Naive B cell (primary cell): Measurements from ENCODE around the gene DCDC2. TPM values are rescaled to one million over a fixed set of nuclear protein-coding genes. Genes with fewer than 3 reads are reported as not detected.
"Not testable (repeated sequence)": the region's sequence is repeated elsewhere in the genome, so short reads cannot be mapped to it uniquely, and the experiment has no call there.

Experiments used
- ATAC-seq, 2 donors: fragments of 150-1000 bp; cut with Tn5 transposase; 2 replicates each; pipeline ENCODE4 v1.10.0; 2021; ENCODE audit warnings: low read depth in 2 of 2, mild to moderate bottlenecking in 2 of 2, moderate library complexity in 2 of 2
- DNase-seq: peaks from one replicate; pipeline ENCODE4 v3.0.0; 2022
- H3K27ac Mint-ChIP-seq, 6 donors: one replicate each; pipeline ENCODE4 v1.8.0; 2020 to 2022; ENCODE audit warnings: mild to moderate bottlenecking in 6 of 6, mixed read lengths in 6 of 6, moderate library complexity in 5 of 6, inconsistent platforms in 2 of 6
- H3K27me3 Mint-ChIP-seq, 3 donors: one replicate each; pipeline ENCODE4 v1.8.0; 2021 to 2022; ENCODE audit warnings: mixed read lengths in 3 of 3, mild to moderate bottlenecking in 1 of 3
- H3K36me3 Mint-ChIP-seq, 2 donors: one replicate each; pipeline ENCODE4 v1.8.0; 2020 to 2022; ENCODE audit warnings: mixed read lengths in 2 of 2, inconsistent platforms in 1 of 2, mild to moderate bottlenecking in 1 of 2
- H3K4me1 Mint-ChIP-seq, 3 donors: one replicate each; pipeline ENCODE4 v1.8.0; 2020 to 2022; ENCODE audit warnings: mixed read lengths in 3 of 3, inconsistent platforms in 1 of 3, mild to moderate bottlenecking in 1 of 3, moderate library complexity in 1 of 3
- H3K4me3 Mint-ChIP-seq, 8 donors: one replicate each; pipeline ENCODE4 v1.8.0; 2020 to 2022; ENCODE audit warnings: mild to moderate bottlenecking in 8 of 8, mixed read lengths in 8 of 8, moderate library complexity in 8 of 8, inconsistent platforms in 2 of 8
- H3K9me3 Mint-ChIP-seq, 7 donors: one replicate each; pipeline ENCODE4 v1.8.0; 2020 to 2022; ENCODE audit warnings: mixed read lengths in 7 of 7, mild to moderate bottlenecking in 5 of 7, inconsistent platforms in 2 of 7, moderate library complexity in 1 of 7
- polyA plus RNA-seq, 6 donors: library from polyadenylated mRNA; unstranded; fragments of 300-500 nt; fragmentation: Illumina TruSeq; gene quantifications; one replicate each; pipeline ENCODE4 v1.2.3, GENCODE V29; 2021; ENCODE audit warnings: low read depth in 6 of 6

The DCDC2 gene
- polyA plus RNA-seq, 6 donors from 2014 or later = not detected

DNA sequence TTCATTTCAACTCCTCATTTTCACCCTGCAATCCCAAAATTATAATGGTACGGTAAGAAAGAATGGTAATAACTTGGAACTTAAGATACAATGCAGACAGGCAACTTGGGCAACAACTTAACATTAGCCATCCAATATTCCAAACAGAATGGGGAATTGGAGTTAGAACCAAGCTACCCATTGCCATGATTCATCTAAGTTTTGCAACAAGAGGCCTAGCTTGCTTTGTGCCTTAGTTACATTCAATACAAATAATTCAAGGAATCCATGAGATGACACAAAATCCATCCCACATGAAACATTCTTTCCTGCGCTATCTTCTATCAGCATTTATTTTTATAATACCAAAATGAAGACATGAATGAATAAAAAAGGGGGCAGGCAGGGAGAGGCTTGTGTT, 28.4 kb downstream of the DCDC2 start:
- H3K4me1 Mint-ChIP-seq = no peaks in the 10 kb centered on the region
- H3K36me3 Mint-ChIP-seq = no peaks in the 10 kb centered on the region
- peaks cover 0 to 2% (median 0%) of the 10 kb centered on the region in 7 donors for H3K9me3 Mint-ChIP-seq
- ATAC-seq (no peak), DNase-seq (no peak)
- H3K27ac Mint-ChIP-seq = no peak overlapping the region
- H3K27me3 Mint-ChIP-seq = peaks cover 28 to 39% (median 31%) of the 10 kb centered on the region in 3 donors
- no peak overlapping the region for H3K4me3 Mint-ChIP-seq

DNA sequence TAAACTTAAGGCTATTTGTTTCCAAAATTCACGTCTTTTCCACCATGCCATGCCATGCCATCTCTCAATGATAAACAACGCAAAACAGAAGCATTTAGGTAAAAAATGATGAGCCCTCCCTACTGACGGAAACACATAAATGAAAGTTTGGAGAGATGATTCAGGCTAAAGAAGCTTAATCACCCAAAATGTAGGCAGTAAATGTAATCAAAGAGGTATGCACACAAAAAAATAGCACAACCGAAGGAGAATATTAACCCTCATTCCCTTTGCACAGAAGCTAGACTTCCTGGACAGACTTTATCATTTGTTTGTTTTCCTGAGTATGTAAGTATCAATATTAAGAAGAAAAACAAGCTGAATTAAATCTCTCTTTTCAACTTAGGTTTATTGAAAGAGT, 28.8 kb downstream of the DCDC2 start:
- Mint-ChIP-seq H3K27me3 (peaks cover 30 to 39% (median 31%) of the 10 kb centered on the region in 3 donors), H3K27ac (no peak overlapping the region)

DNA sequence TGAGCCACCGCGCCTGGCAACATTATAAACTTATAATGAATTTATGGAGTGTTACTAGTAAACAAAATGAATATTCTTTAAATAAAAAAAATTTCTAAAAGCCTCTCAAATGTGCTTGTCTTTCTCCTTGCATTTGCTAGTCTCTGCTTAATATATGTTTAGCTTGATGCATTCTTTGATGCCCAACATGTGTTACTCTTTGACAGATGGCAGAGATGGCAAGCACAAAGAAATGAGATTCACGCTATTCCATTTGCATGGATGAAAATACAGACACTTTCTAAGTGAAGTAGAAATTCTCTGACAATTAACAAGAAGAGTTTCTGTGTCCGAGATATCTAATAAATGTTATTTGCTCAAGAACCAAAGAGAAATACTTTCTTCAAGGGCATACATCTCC, 30.1 kb downstream of the DCDC2 start:
- Mint-ChIP-seq H3K4me1 (no peaks in the 10 kb centered on the region), H3K9me3 (no peaks in the 10 kb centered on the region), H3K27ac (no peak overlapping the region), H3K27me3 (peaks cover 20 to 33% (median 27%) of the 10 kb centered on the region in 3 donors), H3K4me3 (no peak overlapping the region), H3K36me3 (no peaks in the 10 kb centered on the region)
- ATAC-seq (no peak), DNase-seq (no peak)

More for the DNA sequence above, 28.8 kb downstream of the DCDC2 start:
- ATAC-seq (no peak), DNase-seq (no peak)
- no peak overlapping the region for H3K4me3 Mint-ChIP-seq
- peaks cover 0 to 2% (median 0%) of the 10 kb centered on the region in 7 donors for H3K9me3 Mint-ChIP-seq
- H3K4me1 Mint-ChIP-seq = no peaks in the 10 kb centered on the region
- H3K36me3 Mint-ChIP-seq = no peaks in the 10 kb centered on the region

DNA sequence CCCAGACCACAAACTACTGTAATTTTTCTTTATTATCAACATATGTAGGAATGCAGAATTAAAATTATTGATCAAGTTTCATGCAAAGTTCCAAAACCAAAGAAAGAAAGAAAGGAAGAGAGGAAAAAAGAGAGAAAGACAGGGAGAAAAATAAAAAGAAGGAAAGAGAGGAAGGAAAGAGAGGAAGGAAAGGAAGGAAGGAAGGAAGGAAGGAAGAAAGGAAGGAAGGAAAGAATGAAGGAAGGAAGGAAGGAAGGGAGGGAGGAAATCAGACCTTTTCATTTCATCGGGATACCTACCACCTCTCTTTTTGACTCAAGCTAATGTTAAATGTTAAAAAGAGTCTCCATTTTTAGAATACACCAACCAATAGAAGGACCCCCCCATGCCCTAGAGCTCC, 31.9 kb downstream of the DCDC2 start:
- no peaks in the 10 kb centered on the region for H3K9me3 Mint-ChIP-seq
- no peaks in the 10 kb centered on the region for H3K36me3 Mint-ChIP-seq
- no peak overlapping the region for H3K27ac Mint-ChIP-seq
- ATAC-seq (no peak), DNase-seq (no peak)
- H3K27me3 Mint-ChIP-seq = peaks cover 29 to 35% (median 30%) of the 10 kb centered on the region in 3 donors
- no peak overlapping the region for H3K4me3 Mint-ChIP-seq
- H3K4me1 Mint-ChIP-seq = no peaks in the 10 kb centered on the region

DNA sequence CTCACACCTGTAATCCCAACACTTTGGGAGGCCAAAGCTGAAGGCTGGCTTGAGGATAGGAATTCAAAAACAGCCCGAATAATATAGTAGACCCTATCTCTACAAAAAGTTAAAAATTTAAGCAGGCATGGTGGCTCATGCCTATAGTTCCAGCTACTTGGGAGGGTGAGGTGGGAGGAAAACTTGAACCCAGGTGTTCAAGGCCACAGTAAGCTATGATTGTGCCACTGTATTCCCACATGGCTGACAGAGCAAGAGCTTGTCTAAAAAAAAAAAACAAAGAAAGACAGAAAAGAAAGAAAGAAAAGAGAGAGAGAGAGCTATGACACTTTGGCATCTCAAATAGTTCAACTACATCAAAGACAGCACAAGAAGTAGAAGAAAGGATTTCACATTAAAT, 33.2 kb downstream of the DCDC2 start:
- no peaks in the 10 kb centered on the region for H3K4me1 Mint-ChIP-seq
- no peaks in the 10 kb centered on the region for H3K9me3 Mint-ChIP-seq
- ATAC-seq = no peak
- peaks cover 30 to 35% (median 32%) of the 10 kb centered on the region in 3 donors for H3K27me3 Mint-ChIP-seq
- no peaks in the 10 kb centered on the region for H3K36me3 Mint-ChIP-seq
- H3K27ac Mint-ChIP-seq = peak overlapping the region in 1 of 6 donors; percentile 86
- H3K4me3 Mint-ChIP-seq = no peak overlapping the region
- no peak for DNase-seq

DNA sequence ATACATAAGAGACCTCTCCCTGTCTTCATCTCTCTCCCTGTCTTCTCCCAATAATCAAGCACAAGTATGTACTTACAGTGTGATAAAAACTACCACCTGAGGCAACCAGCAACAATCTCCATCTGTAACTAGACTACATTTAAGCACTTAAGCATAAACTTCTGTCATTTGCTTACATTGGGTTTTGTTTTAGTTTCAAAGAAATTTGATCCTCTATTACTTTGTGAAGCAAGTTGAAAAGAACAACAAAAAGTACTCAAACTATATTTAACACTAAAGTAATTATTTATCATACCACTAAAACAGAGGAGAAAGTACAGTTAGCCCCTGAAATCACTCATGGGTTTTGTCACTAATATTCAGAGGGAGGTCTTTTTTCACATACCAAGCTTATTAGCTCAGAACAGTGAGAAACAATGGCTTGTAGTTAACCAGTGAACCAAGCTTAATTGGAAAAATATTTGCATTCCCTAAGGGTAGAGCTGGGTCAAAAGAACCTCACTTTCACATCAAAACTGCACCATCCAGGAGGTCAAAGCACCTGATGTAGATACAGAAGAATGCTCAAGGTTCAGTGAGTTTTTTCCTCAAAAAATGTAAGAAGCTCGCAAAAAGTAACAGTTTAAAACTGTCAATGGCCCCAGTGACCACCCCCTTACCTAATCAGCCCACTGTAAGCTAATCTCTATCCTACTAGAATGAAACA, 34.1 kb downstream of the DCDC2 start:
- no peak for DNase-seq
- Mint-ChIP-seq H3K36me3 (no peaks in the 10 kb centered on the region), H3K9me3 (peaks cover 0 to 2% (median 0%) of the 10 kb centered on the region in 7 donors), H3K4me3 (no peak overlapping the region), H3K27me3 (peaks cover 29 to 35% (median 29%) of the 10 kb centered on the region in 3 donors), H3K27ac (no peak overlapping the region), H3K4me1 (no peaks in the 10 kb centered on the region)
- no peak for ATAC-seq

DNA sequence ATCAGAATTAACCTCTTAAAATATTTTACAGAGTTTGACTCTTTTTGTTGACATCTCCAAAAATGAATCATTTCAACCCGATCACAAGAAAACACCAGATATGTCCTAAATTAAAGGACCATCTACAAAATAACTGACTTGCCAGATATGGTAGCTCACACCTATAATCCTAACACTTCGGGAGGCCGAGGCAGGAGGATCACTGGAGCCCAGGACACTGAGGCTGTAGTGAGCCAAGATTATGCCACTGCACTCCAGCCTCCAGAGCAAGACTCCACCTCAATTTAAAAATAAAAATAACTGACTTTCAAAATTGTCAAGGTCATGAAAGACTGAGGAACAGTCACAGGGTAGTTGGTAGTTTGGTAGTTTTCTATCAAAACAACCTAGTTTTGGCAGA, 34.9 kb downstream of the DCDC2 start:
- no peak for DNase-seq
- no peaks in the 10 kb centered on the region for H3K4me1 Mint-ChIP-seq
- no peak overlapping the region for H3K4me3 Mint-ChIP-seq
- H3K27ac Mint-ChIP-seq = no peak overlapping the region
- peaks cover 28 to 37% (median 34%) of the 10 kb centered on the region in 3 donors for H3K27me3 Mint-ChIP-seq
- ATAC-seq = no peak
- peaks cover 0 to 5% (median 0%) of the 10 kb centered on the region in 7 donors for H3K9me3 Mint-ChIP-seq
- H3K36me3 Mint-ChIP-seq = no peaks in the 10 kb centered on the region

DNA sequence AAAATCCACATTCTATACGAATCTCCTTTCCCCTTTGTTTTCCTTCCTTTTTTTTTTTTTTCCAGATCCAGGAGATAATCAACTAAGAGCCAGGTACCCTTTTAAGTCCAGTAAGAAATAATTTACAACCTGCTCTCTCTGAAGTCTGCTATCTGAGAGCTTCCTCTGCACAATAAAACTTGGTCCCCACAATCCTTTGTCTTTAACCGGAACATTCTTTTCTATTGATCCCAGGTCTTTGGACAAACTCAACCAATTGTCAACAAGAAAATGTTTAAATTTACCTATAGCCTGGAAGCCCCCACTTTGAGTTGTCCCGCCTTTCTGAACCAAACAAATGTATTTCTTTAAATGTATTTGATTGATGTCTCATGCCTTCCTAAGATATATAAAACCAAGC, 35.4 kb downstream of the DCDC2 start:
- not testable (repeated sequence) for ATAC-seq, H3K36me3 Mint-ChIP-seq, DNase-seq, H3K27ac Mint-ChIP-seq, H3K4me1 Mint-ChIP-seq, H3K9me3 Mint-ChIP-seq, H3K4me3 Mint-ChIP-seq
- peaks cover 28 to 37% (median 34%) of the 10 kb centered on the region in 3 donors for H3K27me3 Mint-ChIP-seq

DNA sequence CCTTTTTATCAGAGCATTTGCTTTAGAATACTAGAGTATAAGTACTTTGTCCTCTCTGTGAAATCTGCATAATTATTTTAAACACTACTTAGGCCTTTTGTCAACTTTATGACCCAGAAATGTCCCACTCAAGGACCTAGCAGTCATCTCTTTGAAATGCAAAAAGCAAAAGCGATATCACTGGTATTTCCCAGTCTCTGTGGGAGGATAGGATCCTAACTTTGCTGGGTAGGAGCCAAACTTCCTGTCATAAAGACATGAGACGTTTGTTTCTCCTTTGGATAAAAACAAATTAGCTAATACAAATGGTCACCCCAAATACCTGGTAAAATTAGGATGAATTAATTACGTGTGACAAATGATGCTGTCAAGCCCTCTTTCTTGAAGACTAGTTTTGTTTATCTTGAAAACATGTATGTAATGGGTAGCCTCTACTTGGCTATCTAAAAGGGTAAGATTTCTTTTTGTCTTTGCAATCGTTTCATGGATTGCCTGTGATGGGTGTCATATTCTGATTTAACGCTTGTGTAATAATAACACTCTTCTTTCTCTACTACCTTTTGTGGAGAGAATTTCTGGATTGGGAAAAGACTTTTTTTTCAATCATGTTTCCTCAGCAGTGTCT, 36.2 kb downstream of the DCDC2 start:
- peaks cover 28 to 37% (median 34%) of the 10 kb centered on the region in 3 donors for H3K27me3 Mint-ChIP-seq
- no peak for DNase-seq
- H3K4me1 Mint-ChIP-seq = no peaks in the 10 kb centered on the region
- no peaks in the 10 kb centered on the region for H3K36me3 Mint-ChIP-seq
- no peak overlapping the region for H3K27ac Mint-ChIP-seq
- H3K4me3 Mint-ChIP-seq = no peak overlapping the region
- H3K9me3 Mint-ChIP-seq = peaks cover 0 to 5% (median 0%) of the 10 kb centered on the region in 7 donors
- no peak for ATAC-seq

DNA sequence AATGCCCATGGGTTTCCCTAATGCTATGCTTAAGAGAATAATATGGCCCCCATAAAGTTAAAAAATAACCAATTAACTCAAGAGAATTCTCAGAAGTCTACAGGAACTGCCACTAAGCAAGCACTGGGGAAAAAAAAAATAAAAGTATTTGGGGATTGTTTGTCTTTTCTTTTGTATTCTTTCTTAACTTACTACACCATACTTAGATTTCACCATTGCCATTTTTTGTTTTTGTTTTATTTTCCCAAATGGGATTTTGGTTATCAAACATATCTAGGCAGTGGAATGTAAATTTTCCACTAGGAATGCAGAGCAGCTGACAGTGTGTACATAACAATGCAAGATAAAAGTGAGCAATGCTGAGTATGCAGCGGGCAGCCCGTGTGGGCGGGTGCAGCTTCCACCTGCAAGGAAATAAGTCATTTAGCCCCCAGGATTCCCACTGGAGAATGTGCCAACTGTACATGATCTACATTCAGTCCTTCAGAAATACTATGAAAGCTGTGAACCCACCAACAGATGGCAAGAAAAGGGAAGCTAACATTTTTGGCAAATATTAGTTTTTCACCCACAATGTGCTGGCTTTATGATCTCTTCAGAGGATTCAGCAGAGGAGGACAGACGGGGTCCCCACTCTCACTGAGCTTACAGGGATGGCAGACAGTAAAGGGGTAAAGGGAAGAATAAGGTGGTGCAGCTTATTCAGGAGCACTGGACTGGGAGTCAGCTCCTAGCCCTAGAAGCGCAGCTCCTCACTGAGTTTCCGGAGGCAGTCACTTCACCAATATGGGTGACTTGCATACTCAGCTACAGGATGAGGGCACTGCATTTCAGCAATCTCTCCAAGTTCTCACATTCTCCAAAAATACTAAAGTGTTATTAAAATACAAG, 44.4 kb downstream of the DCDC2 start:
- Mint-ChIP-seq H3K27ac (peak overlapping the region in 1 of 6 donors; percentile 8), H3K4me3 (no peak overlapping the region), H3K4me1 (no peaks in the 10 kb centered on the region), H3K27me3 (peaks cover 8 to 28% (median 27%) of the 10 kb centered on the region in 3 donors), H3K9me3 (peaks cover 6 to 30% (median 14%) of the 10 kb centered on the region in 7 donors), H3K36me3 (peaks cover 6 to 27% of the 10 kb centered on the region in 2 donors)
- ATAC-seq (no peak), DNase-seq (no peak)

DNA sequence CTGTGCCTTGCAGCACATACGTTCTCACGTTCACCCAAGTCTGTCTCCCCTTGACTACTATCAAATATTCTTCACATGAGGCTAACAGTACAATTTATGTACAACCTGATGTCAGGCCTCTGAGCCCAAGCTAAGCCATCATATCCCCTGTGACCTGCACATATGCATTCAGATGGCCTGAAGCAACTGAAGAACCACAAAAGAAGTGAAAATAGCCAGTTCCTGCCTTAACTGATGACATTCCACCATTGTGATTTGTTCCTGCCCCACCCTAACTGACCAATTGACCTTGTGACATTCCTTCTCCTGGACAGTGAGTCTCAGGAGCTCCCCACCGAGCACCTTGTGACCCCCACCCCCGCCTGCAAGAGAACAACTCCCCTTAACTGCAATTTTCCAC, 46.1 kb downstream of the DCDC2 start:
- peaks cover 6 to 29% (median 14%) of the 10 kb centered on the region in 7 donors for H3K9me3 Mint-ChIP-seq
- DNase-seq, H3K4me3 Mint-ChIP-seq, H3K27ac Mint-ChIP-seq, H3K4me1 Mint-ChIP-seq, ATAC-seq: not testable (repeated sequence)
- H3K36me3 Mint-ChIP-seq = peaks cover 6 to 27% of the 10 kb centered on the region in 2 donors
- H3K27me3 Mint-ChIP-seq = peaks cover 5 to 30% (median 22%) of the 10 kb centered on the region in 3 donors

DNA sequence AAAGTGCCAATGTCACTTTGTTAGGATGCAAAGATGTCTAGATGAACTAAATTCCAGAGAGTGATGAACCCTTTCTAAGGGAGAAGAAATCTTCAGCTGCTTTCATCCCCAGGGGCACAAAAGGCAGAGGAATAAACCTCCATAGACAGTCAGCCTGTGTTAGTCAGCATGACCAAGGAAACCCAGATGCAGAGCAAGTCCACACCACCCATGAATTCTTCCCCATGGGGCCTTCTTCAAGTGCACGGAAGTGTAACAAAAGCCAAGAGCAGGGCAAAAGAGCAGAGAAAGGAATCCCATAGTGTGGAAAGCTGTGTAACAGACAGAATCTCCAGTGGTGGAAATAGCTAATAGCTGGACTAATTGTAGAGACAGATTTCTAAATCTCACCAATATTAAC, 50.0 kb downstream of the DCDC2 start:
- Mint-ChIP-seq H3K4me3 (no peak overlapping the region), H3K36me3 (peaks cover 6 to 17% of the 10 kb centered on the region in 2 donors), H3K4me1 (no peaks in the 10 kb centered on the region), H3K27ac (no peak overlapping the region), H3K9me3 (peaks cover 5 to 22% (median 11%) of the 10 kb centered on the region in 7 donors), H3K27me3 (peaks cover 6 to 17% (median 15%) of the 10 kb centered on the region in 3 donors)
- DNase-seq (no peak), ATAC-seq (no peak)

DNA sequence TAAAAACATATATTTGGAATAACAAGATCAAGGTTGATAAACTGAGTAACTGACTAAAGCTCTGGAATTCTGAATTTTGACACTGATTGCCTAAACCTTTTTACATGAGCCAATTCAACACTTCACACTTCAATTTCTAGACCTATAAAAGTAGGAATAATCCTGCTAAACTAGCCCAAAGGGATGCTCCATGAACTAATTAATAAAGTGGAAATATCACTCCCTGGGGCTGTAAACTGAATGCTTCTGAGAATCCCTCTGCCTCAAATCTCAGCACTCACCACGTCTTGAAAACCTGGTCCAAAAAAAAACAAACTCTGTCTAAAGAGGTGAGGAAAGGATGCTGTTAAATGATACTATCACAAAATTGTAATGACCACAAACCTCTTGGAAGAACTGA, 50.9 kb downstream of the DCDC2 start:
- Mint-ChIP-seq H3K9me3 (peaks cover 4 to 18% (median 8%) of the 10 kb centered on the region in 7 donors), H3K4me3 (no peak overlapping the region), H3K36me3 (peaks cover 4 to 14% of the 10 kb centered on the region in 2 donors), H3K4me1 (no peaks in the 10 kb centered on the region), H3K27ac (no peak overlapping the region), H3K27me3 (peaks cover 12 to 21% (median 21%) of the 10 kb centered on the region in 3 donors)
- ATAC-seq (no peak), DNase-seq (no peak)
